ENCODE results near the gene U2SURP.
"Not testable (repeated sequence)": the region's sequence is repeated elsewhere in the genome, so short reads cannot be mapped to it uniquely, and the experiment has no call there.

Gene U2SURP

GRCh38 chr3:142976621-142977398, 24.6 kb upstream of the U2SURP start:
- DNase-seq (ENCODE audit: low read depth), result peak; percentile 84

GRCh38 chr3:142977399-142977728, 24.0 kb upstream of the U2SURP start:
- no peak for DNase-seq (ENCODE audit: low read depth)

GRCh38 chr3:142981108-142981507, 20.3 kb upstream of the U2SURP start:
- DNase-seq (ENCODE audit: low read depth), result no peak

- no peak for DNase-seq (ENCODE audit: low read depth)
Measured at GRCh38 chr3:142982038-142982773, 19.2 kb upstream of the U2SURP start.

- DNase-seq (ENCODE audit: low read depth), result no peak
Measured at GRCh38 chr3:142983318-142983717, 18.1 kb upstream of the U2SURP start.

GRCh38 chr3:142984255-142984654, 17.1 kb upstream of the U2SURP start:
- DNase-seq (ENCODE audit: low read depth), result no peak

GRCh38 chr3:142987080-142987700, 14.2 kb upstream of the U2SURP start:
- no peak for DNase-seq (ENCODE audit: low read depth)

GRCh38 chr3:142987707-142988106, 13.7 kb upstream of the U2SURP start:
- DNase-seq (ENCODE audit: low read depth), result no peak

- not testable (repeated sequence) for DNase-seq (ENCODE audit: low read depth)
Measured at GRCh38 chr3:142988221-142988620, 13.1 kb upstream of the U2SURP start.

- not testable (repeated sequence) for DNase-seq (ENCODE audit: low read depth)
Measured at GRCh38 chr3:142988826-142989225, 12.5 kb upstream of the U2SURP start.

GRCh38 chr3:142990721-142991120, 10.6 kb upstream of the U2SURP start:
- no peak for DNase-seq (ENCODE audit: low read depth)

GRCh38 chr3:142992323-142992722, 9.0 kb upstream of the U2SURP start:
- no peak for DNase-seq (ENCODE audit: low read depth)

GRCh38 chr3:142993958-142994442, 7.4 kb upstream of the U2SURP start:
- DNase-seq (ENCODE audit: low read depth), result peak; percentile 80

GRCh38 chr3:142997330-142997729, 4.0 kb upstream of the U2SURP start:
- no peak for DNase-seq (ENCODE audit: low read depth)

- DNase-seq (ENCODE audit: low read depth), result no peak
Measured at GRCh38 chr3:142998439-142998838, 2.9 kb upstream of the U2SURP start.

GRCh38 chr3:142999881-143000280, 1.5 kb upstream of the U2SURP start:
- no peak for DNase-seq (ENCODE audit: low read depth)

- no peak for DNase-seq (ENCODE audit: low read depth)
Measured at GRCh38 chr3:143000528-143000927, 842 bp upstream of the U2SURP start.

GRCh38 chr3:143001034-143001368, 369 bp upstream of the U2SURP start:
- DNase-seq (ENCODE audit: low read depth), result no peak

- no peak for DNase-seq (ENCODE audit: low read depth)
Measured at GRCh38 chr3:143002083-143002712, 828 bp downstream of the U2SURP start.

GRCh38 chr3:143002727-143003126, 1.4 kb downstream of the U2SURP start:
- no peak for DNase-seq (ENCODE audit: low read depth)

GRCh38 chr3:143004823-143005222, 3.5 kb downstream of the U2SURP start:
- DNase-seq (ENCODE audit: low read depth), result no peak

- DNase-seq (ENCODE audit: low read depth), result no peak
Measured at GRCh38 chr3:143010024-143010423, 8.7 kb downstream of the U2SURP start.

- no peak for DNase-seq (ENCODE audit: low read depth)
Measured at GRCh38 chr3:143011705-143012104, 10.3 kb downstream of the U2SURP start.
